GM21381 (cell line): Measurements from ENCODE around the gene IFRD2.
"Not testable (repeated sequence)": the region's sequence is repeated elsewhere in the genome, so short reads cannot be mapped to it uniquely, and the experiment has no call there.

Experiments used
- ATAC-seq: cut with Tn5 transposase; IDR thresholded peaks from one replicate; pipeline ENCODE4 v1.9.1; 2021; ENCODE audit warnings: mild to moderate bottlenecking, moderate library complexity; ENCODE audit not compliant: unreplicated experiment

IFRD2 gene

DNA sequence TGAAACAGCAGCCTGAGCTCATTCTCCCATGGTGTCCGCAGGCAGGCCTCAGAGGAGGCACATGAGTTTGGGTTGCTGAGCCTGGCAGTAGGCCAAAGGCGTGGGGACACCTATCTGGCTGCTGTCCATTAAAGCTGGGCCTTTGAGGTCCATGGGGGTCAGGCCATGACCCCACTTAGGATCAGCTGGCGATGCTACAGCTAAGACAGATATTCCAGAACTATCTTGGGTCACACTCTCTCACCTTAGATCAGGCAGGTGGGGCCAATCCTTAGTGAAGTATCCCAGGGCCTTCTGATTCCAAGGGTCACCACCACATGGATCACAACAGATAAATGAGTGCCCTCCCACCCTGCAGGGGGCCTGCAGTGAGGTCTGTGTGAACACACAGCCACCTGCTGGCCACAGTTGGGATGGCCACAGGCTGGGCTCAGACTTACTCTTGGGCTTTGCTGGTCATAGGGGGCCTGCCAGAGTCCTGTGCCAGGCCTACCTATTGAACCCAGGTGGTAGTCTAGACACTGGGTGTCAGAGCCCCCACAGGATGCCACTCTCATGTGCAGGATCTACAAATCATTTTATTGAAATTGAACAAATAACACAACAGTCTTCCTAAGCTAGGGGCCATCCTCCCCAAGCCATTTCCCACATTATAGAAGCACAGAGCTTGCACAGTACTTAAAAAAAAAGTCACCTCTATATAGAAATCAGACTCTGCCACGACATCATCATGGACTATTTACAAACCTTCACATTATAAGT lies 32.3 kb upstream of the IFRD2 start:
- no peak for ATAC-seq

GRCh38 chr3:50323614-50324199 lies 31.5 kb upstream of the IFRD2 start:
- no peak for ATAC-seq

DNA sequence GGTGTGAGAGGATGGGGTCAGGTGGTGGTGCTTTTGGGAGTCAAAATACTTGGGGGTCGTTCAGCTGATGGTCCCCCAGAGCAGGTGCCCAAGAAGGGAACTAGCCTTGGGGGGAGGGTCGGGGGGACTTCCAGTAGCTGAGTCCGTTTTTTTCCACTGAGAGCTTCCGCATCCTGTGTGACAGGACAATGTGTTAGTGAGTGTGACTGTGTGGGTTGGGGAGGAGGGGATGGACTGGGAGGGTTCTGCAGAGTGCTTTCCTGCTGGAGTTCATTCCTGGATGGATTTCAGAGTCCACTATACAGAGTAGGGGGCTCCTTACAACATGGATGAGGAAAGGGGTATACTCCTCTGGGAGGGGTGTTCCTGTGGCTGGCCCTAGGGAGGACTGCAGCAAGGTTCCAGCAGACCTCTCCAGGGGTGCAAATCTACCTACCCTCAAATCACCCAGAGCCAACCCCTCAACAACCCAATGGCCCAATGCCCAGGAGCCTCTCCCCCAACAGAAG lies 30.9 kb upstream of the IFRD2 start:
- ATAC-seq, result no peak

DNA sequence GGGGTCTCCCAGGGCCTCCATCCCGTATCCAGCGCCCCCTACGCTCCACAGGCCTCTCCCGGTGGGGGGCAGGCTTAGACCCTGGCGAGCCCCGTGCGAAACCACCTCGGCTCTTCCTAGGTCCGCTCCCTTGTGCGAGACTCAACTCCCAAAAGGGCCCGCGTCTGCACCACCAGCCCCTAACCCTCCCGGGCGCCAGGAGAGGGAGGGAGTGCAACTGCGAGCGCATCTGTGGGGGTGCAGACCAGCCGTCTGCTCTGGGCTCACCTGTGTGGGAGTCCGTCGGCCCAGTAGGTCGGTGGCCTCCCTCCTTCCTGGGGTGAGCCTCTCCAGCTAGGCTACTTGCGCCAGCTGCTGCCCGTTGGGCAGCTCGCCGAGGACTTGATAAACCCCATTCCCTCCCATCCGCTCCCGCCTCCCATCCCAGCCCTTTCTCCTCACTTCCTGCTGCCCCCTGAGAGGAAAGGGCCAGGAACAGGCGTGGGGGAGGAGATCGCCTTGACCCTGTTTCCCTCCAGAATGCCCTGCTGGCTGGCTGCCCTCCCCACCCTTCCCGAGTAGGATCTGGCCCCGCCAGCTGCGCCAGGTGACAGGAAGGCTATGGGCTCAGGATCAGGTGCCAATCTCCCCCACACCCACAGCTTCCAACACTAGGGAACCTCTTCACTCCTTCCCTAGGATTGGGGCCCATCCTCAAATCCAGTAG lies 30.3 kb upstream of the IFRD2 start, which contains the start of gene HYAL2:
Gene HYAL2 (minus strand): TSS at position 360 of the 706 bp plus-strand sequence. CDS start 2,256 bp downstream, outside the sequence.
- no peak for ATAC-seq

DNA sequence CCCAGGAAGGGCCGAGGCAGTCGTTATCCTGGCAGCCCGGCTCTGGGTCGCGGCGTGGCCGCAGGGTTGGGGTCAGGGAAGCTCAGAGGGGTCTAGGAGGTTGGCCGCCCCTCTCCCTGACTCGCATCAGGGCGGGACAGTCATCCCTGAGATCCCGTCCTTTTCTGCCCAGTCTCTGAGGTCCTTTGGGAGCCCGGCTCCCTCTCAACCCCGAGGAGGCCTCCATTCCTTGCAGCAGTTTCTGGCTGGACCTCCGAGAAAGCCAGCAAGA lies 29.8 kb upstream of the IFRD2 start:
- ATAC-seq, result no peak

DNA sequence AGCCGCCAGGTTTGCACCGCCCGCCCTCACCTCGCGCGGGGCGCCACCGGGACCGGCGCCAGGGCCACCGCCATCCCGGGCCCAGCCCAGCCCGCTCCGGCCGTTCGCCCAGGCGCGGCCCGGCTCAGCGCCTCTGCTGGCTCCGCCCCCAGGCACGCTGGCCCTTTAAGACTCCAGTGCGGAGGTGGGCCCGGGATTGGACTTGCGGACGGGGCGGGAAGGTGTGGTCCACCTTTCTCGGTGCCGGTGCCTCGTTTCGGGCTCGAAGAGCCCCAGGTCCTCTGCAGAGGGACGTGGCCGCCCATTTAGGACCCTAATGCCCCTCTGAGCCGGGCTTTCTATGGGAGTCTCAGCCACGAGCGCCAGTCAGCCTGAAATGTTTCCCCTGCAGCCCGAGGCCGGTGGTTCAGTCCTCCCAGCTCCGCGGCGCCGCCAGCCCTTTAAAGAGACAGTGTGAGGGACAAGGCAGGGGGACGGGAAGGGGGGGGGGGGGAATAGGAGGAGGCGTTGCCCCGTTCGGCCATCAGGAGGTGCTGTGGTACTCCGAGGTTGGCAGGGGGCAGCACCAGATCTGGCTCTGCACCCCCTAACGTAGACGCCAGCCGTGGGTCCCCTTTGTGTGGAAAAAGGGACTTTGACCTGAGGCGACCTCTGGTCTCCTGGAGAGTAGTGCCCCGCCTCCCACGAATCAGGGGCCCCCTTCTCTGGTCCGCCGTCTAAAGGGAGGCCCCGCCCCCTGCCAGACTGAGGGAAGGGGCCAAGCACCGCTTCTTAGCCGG lies 29.3 kb upstream of the IFRD2 start:
- ATAC-seq, result peak; percentile 75

DNA sequence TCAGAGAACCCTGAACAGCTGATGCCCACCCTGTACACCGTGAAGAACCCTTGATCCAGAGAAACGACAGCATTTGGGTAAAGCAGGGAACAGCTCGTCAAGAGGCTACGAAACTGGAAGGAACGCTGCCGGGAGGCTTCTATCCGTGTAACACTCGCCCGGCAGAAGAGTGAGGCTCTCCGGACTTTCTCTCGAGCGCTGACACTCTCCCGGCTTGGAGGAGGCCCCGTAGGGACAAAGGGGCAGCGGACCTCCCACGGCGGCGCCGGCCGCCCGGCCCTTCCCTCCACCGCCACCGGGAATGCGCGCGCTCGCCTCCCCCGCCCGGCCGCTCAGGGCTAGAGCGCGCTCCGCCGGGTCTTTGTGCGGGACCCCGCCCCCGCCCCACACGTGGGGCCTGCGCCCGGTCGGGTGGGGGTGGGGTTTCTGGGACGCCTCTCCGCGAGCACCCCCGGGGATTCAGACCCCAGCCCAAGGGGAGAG lies 28.7 kb upstream of the IFRD2 start:
- peak; percentile 46 for ATAC-seq

DNA sequence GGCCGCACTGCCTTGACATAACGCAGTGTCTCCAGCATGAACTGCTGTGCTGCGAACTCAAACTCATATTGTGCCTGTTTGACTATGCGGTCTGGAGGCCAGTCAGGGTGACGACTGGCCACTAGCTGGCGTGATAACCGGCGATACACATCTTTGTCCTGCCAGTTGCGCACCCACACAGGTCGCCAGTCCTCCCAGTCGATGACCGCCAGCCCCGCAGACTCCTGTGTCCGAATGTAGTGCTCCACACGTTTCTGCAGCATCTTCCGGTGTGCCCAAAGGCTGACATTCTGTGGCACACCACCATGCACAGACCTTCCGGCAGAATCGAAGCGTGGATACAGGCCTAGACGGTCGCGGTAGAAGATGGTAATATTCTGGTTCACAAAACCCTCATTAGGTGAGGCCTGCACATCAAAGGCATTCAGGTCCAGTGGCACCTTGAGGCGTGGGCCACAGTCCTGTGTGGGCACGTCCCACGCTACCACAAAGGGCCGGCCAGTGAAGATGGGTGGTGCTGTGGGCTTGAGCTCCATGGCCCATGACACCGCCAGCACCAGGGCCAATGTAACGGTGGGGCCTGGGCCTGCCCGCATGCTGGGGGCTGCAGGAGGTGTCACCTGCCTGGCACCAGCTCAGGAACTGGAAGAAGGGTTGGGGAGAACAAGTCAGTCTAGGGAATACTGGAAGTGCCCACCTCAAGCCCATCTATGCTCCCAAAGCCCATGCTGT lies 27.8 kb upstream of the IFRD2 start:
- ATAC-seq, result no peak

DNA sequence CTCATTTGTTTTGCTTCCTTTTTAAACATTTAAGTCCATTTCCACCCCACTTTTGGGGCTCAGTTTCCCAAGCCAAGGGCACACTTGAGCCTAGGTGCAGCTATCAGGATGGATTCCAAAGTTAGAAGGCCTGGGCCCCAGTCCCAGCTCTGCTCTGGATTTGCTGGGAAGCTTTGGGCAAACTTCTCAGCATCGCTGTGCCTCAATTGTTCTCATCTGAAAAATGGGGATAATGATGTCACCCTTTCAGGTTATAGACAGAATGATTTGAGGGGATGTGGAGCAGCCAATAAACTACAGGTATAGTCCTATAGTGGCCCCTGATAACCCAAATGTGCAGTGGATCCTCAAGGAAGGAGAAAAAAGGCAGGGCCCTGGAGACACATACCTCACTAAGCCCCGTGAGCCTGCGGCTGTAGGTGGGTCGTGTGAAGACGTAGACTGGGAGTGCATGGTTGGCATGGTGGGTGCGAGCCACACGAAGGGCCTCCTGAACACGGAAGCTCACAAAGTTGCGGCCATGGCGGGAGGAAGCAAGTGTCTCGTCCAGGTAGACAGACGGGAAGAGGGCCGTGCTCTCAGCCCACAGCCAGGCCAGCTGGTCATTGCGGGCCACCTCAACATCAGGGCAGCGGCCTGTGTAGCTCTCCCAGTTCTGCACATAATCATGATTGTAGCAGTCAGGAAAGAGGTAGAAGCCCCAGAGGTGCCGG lies 27.1 kb upstream of the IFRD2 start:
- no peak for ATAC-seq

- ATAC-seq, result no peak
Observed at GRCh38 chr3:50318615-50319014, 26.4 kb upstream of the IFRD2 start.

GRCh38 chr3:50318163-50318562 lies 25.9 kb upstream of the IFRD2 start:
- ATAC-seq, result no peak

GRCh38 chr3:50317300-50317699 lies 25.1 kb upstream of the IFRD2 start:
- ATAC-seq, result no peak

DNA sequence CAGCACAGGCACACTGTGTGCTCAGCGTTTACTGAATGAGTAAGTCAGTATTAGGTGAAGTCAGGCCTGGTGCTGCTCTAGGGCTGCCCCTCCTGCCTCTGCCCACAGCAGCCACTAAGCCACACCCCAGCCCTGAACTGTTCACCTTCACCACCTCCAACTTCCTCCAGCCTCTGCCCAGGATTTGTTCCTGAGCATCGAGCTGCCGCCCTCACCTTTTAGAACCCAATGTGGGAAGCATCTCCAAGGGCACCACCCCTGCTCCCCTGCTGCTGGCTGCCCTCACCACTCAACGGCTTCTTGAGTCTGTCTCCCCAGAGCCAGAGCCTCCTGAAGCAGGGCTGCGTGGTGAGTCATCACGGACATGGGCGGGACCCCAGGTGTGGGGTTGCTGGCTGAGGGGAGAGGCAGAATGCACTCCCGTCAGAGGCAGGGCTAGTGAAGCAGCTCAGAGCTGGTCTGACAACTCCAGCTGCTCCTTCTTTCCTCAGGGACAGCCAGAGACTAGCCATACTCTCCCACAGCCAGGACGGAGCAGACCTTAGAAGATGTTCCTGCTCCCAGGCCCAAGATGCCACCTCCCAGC lies 24.5 kb upstream of the IFRD2 start:
- no peak for ATAC-seq

DNA sequence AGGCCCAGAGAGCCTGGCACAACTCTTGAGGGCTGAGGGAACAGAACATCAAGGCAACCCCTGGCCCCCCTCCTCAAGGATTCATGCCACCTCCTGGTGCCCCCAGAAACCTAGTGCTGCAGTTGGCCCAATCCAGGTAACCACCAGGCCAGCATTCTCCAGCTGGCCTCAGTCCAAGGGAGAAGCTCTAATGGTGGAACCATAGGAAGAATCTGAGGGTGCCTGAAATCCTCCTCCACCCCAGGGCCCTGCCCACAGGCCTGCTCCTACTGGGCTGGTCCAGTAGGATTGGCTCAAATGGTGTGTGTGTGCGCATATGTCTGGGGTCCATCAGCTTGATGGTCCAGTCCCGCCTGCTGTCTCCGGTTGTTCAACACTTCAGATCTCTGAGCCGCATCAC lies 22.6 kb upstream of the IFRD2 start:
- no peak for ATAC-seq

- no peak for ATAC-seq
Observed at GRCh38 chr3:50314342-50314741, 22.1 kb upstream of the IFRD2 start.

DNA sequence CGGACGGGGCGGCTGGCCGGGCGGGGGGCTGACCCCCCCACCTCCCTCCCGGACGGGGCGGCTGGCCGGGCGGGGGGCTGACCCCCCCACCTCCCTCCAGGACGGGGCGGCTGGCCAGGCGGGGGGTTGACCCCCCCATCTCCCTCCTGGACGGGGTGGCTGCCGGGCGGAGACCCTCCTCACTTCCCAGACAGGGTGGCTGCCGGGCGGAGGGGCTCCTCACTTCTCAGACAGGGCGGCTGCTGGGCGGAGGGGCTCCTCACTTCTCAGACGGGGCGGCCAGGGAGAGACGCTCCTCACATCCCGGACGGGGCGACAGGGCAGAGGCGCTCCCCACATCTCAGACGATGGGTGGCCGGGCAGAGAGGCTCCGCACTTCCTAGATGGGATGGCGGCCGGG lies 19.8 kb upstream of the IFRD2 start:
- ATAC-seq, result not testable (repeated sequence)

DNA sequence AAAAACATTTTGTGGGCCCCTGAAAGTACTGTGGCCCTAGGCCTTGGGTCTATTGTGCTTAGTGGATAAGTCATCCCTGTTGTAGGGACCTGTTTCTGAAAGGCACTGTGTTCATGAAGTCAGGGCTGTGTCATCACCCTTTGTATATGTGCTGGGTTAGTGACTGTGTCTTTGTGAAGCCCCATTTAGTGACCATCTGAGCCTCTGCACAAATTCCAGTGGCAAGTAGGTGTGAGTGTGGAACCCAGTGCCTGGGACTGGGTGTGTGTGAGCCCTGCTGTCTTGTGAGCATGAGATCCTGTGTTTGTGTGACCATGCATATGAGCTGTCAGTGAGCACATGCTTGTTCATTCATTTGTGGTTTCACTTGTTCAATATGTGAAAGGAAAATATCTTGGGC lies 12.4 kb upstream of the IFRD2 start:
- no peak for ATAC-seq

DNA sequence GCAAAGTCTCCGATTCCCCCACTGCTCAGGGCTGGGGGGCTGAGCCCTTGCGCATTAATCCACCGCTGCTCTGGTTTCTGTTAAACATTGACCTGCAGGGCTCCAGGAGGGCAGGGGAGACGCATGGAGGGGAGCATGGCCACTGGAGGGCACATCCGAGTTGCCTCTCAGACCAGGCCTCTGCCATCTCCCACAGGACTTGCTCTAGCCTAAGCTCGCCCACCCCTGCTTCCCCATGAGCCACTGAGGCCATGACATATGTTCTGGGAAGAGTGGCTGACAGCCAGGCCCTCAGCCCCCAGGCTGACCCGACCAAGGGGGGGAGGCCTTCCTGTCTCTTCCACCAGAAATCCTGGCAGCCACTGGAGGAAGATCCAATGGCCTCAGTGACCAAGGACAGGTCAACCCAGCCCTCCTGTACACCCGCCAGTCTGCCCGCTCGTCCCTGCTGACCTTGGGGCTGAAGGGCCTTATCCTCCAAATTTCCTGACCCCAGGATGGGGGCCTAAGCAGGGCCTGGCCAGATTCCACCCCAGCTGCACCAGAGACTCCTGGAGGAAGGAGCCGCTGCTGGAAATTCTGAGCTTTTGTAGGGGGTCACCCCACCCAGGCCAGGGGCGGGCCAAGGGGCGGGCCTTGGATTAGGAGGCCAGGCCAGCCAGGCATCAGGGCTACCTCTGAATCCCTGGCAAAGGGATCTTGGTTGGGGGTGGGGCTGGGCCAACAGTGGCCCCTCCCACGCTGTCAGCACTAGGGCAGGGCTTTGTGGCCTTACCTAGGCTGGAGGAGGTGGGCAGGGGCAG lies 11.0 kb upstream of the IFRD2 start, which contains the start of gene HYAL1:
Gene HYAL1 (minus strand): TSS at position 562 of the 803 bp plus-strand sequence. CDS start 618 bp downstream, outside the sequence.
- ATAC-seq, result no peak
